Breast epithelium (tissue), 3 donors: ENCODE data around the gene SLC16A5.

Experiments used
- CTCF ChIP-seq, 3 donors: fragments of 450-650 bp; IDR thresholded peaks; one replicate each; pipeline ENCODE4 v1.5.1; 2016 to 2017; ENCODE audit warnings: antibody characterized with exemption in 3 of 3, mild to moderate bottlenecking in 3 of 3, moderate library complexity in 3 of 3
- POLR2A ChIP-seq: fragments of 450-650 bp; IDR thresholded peaks from one replicate; pipeline ENCODE4 v1.6.1; 2016; ENCODE audit warnings: antibody characterized with exemption, mild to moderate bottlenecking, moderate library complexity
- POLR2AphosphoS5 ChIP-seq, 3 donors: sonication (generic); formaldehyde crosslinking; IDR thresholded peaks; one replicate each; pipeline ENCODE4 v1.6.1; 2017; ENCODE audit warnings: antibody characterized with exemption in 3 of 3

DNA sequence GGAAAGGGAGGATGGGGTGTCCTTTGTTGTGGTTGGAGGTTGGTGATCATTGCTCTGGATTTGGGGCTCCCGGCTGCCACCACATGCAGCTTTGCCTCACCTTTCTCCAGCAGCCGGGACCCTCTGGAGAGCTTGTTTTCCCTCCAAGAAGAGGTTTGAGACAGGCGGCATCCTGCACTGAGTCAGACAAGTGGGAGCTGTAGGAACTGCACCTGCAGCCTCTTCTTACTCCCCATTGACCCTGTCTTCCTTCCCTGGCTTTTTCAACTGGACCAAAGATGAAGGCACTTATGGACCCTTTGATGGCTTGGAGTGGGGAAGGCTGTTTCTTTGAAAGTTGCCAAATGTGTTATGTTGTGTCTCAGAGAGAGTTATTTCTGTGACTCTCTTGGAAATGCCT is 24.1 kb upstream of the SLC16A5 start:
- no peak for TF ChIP-seq POLR2A
- TF ChIP-seq CTCF (IDR thresholded peaks at IDR 0.05) = no peak
- TF ChIP-seq POLR2AphosphoS5 (IDR thresholded peaks at IDR 0.05) = no peak
